Pancreas (tissue), 10 donors: ENCODE data around the gene HMCN1. TPM values are rescaled to one million over a fixed set of nuclear protein-coding genes. Genes with fewer than 3 reads are reported as not detected.

Experiments
- ATAC-seq, 4 donors: fragments of 200-7000 bp; cut with Tn5 transposase; one replicate each; pipeline versions ENCODE4 v1.8.0 to v1.9.1; 2020; ENCODE audit warnings: mild to moderate bottlenecking in 4 of 4, moderate library complexity in 4 of 4
- DNase-seq, 6 donors: peaks; one replicate each; pipeline ENCODE4 v3.0.0-alpha.2; 2020
- FAIRE-seq: peaks from 2 replicates; lab custom pipeline; 2012; peaks lifted over from hg19 to GRCh38; lab: Jason Lieb, UNC
- H3K27ac ChIP-seq, 4 donors: fragments of 200-600 bp; sonication (generic); 1 replicate in 3 of 4; 2 replicates in 1 of 4; pipeline versions ENCODE4 v1.5.0 to v1.8.0; 2020
- H3K27me3 ChIP-seq, 4 donors: fragments of 200-600 bp; one replicate each; pipeline ENCODE4 v1.8.0; 2021
- H3K36me3 ChIP-seq, 3 donors: fragments of 200-600 bp; sonication (generic) in 1 of 3; one replicate each; pipeline versions ENCODE4 v1.5.0 to v1.8.0; 2020 to 2021
- H3K4me1 ChIP-seq, 3 donors: fragments of 200-600 bp; one replicate each; pipeline ENCODE4 v1.8.0; 2021
- H3K4me3 ChIP-seq, 4 donors: fragments of 200-600 bp; sonication (generic) in 2 of 4; one replicate each; pipeline versions ENCODE4 v1.5.0 to v1.8.0; 2020 to 2021
- H3K9me3 ChIP-seq, 4 donors: fragments of 200-600 bp; one replicate each; pipeline ENCODE4 v1.8.0; 2021
- CTCF ChIP-seq, 4 donors: fragments of 200-600 bp; sonication (generic) in 3 of 4; IDR thresholded peaks; one replicate each; pipeline versions ENCODE4 v1.5.0 to v1.8.0; 2021; ENCODE audit warnings: antibody characterized with exemption in 4 of 4
- WGBS, 2 donors: extraction: QIAGEN DNeasy Blood & Tissue Kit; methylation state at CpG; one replicate each; pipeline ENCODE4 v1.1.7; 2013; 5-methylcytosine and 5-hydroxymethylcytosine counted together
- intact Hi-C, 3 donors: fragments of 100-400 bp; cut with DNase I; formaldehyde crosslinking; loops; one replicate each; pipeline versions ENCODE4 v1.11.1 to v1.14.2; 2022
- polyA plus RNA-seq, 2 donors: library from polyadenylated mRNA; stranded (reverse); fragments of 200-250 nt; gene quantifications; one replicate each; pipeline ENCODE4 v1.2.3, GENCODE V29; 2013
- total RNA-seq, 6 donors: library from RNA; stranded (reverse); fragmentation: NEBNext Ultra II Directional in 4 of 6; extraction: Animal tissue kit (Norgen Biotek cat#: 25700) in 4 of 6; gene quantifications; one replicate each; pipeline versions ENCODE4 v1.2.1 to v1.2.4, GENCODE V29; 2021 to 2023
- donor health status: healthy with polysubstance abuse.
- donor health status: DM: no; HTN: no; CAD: no; lungs with moderate emphysema.
- donor health status: DM: no; HTN: no; CAD: no.
- donor health status: control.
- donor health status: control.
- donor health status: Bipolar disorder and iron deficiency.
- donor health status: DM: yes; HTN: yes; CAD: no.
- donor health status: DM: no; HTN: no; CAD: no.
- donor health status: DM: no; HTN: no; CAD: no.
- donor health status: DM: yes; HTN: yes; CAD: no.

Gene HMCN1
- total and polyA plus RNA-seq, 8 donors = 0.19 to 4.8 (median 0.60) TPM

GRCh38 chr1:185735701-185736064 lies 1.5 kb downstream of the HMCN1 start:
- intact Hi-C loops = no loop called here
- DNase-seq = no peak
- no peaks in the 10 kb centered on the region for H3K36me3 ChIP-seq
- H3K27me3 ChIP-seq = no peaks in the 10 kb centered on the region
- peak overlapping the region in 1 of 4 donors; percentile 2 for H3K4me3 ChIP-seq
- no peak for FAIRE-seq
- WGBS, 2 donors = 46 to 56% methylated on average over 3 of the region's 3 CpGs
- no peak for ATAC-seq
- no peak overlapping the region for H3K27ac ChIP-seq
- H3K4me1 ChIP-seq = peaks cover 0 to 5% (median 0%) of the 10 kb centered on the region in 3 donors
- no peaks in the 10 kb centered on the region for H3K9me3 ChIP-seq
- no peak for TF ChIP-seq CTCF (IDR thresholded peaks at IDR 0.05)

GRCh38 chr1:185739967-185740366 lies 5.8 kb downstream of the HMCN1 start:
- Histone ChIP-seq H3K36me3 (no peaks in the 10 kb centered on the region), H3K4me3 (no peak overlapping the region), H3K27ac (no peak overlapping the region), H3K9me3 (no peaks in the 10 kb centered on the region), H3K27me3 (no peaks in the 10 kb centered on the region), H3K4me1 (no peaks in the 10 kb centered on the region)
- ATAC-seq = no peak
- no peak for DNase-seq
- no peak for FAIRE-seq
- 73 to 78% methylated on average over 2 of the region's 2 CpGs for WGBS, 2 donors
- intact Hi-C loops = no loop called here
- TF ChIP-seq CTCF (IDR thresholded peaks at IDR 0.05) = no peak

GRCh38 chr1:185741551-185741950 lies 7.4 kb downstream of the HMCN1 start:
- Histone ChIP-seq H3K4me1 (no peaks in the 10 kb centered on the region), H3K36me3 (no peaks in the 10 kb centered on the region), H3K27me3 (no peaks in the 10 kb centered on the region), H3K27ac (no peak overlapping the region), H3K9me3 (no peaks in the 10 kb centered on the region), H3K4me3 (no peak overlapping the region)
- TF ChIP-seq CTCF (IDR thresholded peaks at IDR 0.05) = no peak
- intact Hi-C loops = no loop called here
- FAIRE-seq (no peak), DNase-seq (no peak), ATAC-seq (peak in 1 of 4 donors; percentile 20)
- WGBS, 2 donors = 67 to 81% methylated on average over 3 of the region's 3 CpGs

- intact Hi-C loops = no loop called here
- no peak for TF ChIP-seq CTCF (IDR thresholded peaks at IDR 0.05)
- H3K4me1 ChIP-seq = no peaks in the 10 kb centered on the region
- ATAC-seq (no peak), FAIRE-seq (no peak), DNase-seq (no peak)
- no peak overlapping the region for H3K27ac ChIP-seq
- no peaks in the 10 kb centered on the region for H3K9me3 ChIP-seq
- no peaks in the 10 kb centered on the region for H3K27me3 ChIP-seq
- H3K4me3 ChIP-seq = no peak overlapping the region
- H3K36me3 ChIP-seq = no peaks in the 10 kb centered on the region
Measured at GRCh38 chr1:185742403-185742802, 8.2 kb downstream of the HMCN1 start.

- WGBS, 2 donors = 70 to 86% methylated on average over 4 of the region's 4 CpGs
- ATAC-seq = no peak
- intact Hi-C loops = no loop called here
- H3K36me3 ChIP-seq = no peaks in the 10 kb centered on the region
- no peaks in the 10 kb centered on the region for H3K27me3 ChIP-seq
- H3K4me1 ChIP-seq = no peaks in the 10 kb centered on the region
- no peak for FAIRE-seq
- no peak overlapping the region for H3K27ac ChIP-seq
- no peak for DNase-seq
- no peak for TF ChIP-seq CTCF (IDR thresholded peaks at IDR 0.05)
- H3K9me3 ChIP-seq = no peaks in the 10 kb centered on the region
- H3K4me3 ChIP-seq = no peak overlapping the region
Measured at GRCh38 chr1:185745165-185745564, 11.0 kb downstream of the HMCN1 start.
